ENCODE results near the gene BPNT1.

BPNT1 gene

DNA sequence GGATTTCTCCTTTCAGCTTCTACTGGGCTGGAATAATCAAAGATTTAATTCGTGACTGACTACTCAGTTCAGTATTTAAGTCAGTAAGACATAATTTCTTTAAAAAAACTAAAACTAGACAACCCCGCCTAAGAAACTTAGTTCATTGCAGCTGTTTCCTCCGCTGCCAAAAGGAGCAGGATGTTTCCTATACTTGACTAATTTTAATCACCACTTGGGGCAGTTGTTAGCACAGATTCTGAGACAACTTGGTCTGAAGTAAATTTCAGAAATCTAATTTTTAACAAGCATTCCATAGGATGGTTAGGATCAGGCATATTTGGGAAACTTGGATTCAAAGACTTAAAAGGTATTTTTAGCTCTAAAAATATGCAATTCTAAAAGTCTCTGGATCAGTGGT lies 77.3 kb downstream of the BPNT1 start:
- in situ Hi-C loops (cut with MboI; ENCODE audit: low sequenced_read_pairs), result no loop called here

DNA sequence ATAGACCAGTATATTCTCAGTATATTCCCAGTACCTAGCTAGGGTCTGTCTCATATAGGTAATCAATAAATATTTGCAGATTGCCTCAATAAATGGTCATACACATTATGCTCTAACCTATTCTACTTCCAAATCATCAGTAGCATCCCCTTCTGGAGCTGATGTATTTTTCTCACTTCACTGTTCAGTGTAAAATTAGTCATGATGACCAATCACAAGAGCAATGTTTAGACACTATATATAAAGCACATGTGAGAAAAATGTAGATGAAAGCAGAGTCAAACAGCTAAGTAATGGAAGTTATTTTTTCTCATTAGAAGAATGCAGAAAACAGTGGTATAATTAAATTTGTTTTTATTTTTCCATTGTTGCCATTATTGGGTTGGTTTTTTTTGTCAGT lies 78.0 kb downstream of the BPNT1 start:
- in situ Hi-C loops (cut with MboI; ENCODE audit: low sequenced_read_pairs), result no loop called here
